Measurements from ENCODE around the gene EFNA5. TPM values are rescaled to one million over a fixed set of nuclear protein-coding genes. Genes with fewer than 3 reads are reported as not detected.

The EFNA5 gene
- total RNA-seq, 4 donors from 2014 or later = 2.4 to 9.2 (median 3.9) TPM

DNA sequence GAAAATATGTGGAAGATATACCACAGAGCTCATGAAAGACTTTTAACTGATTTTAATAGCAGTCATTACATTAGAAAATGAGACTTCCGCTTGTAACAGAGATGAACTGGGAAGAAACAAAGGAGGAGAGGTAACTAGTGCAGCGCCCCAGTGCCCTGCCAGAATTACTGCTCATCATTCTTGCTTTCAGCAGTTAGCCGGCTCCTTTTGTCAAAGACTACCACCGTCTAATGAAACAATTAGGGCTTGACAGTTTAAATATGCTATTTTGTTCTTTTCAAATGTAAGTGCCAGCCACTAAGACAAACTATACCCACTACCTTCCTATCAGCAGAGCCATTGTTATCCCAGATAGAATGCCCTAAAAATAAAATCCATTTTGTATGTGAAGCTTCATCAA, 328.4 kb downstream of the EFNA5 start:
- WGBS, 2 donors (ENCODE audit: low coverage in 1 of 2) = 76 to 93% methylated on average over 4 of the region's 4 CpGs
- Histone ChIP-seq H3K27ac (no peak overlapping the region), H3K27me3 (no peaks in the 10 kb centered on the region), H3K9me3 (peaks cover 0 to 38% (median 0%) of the 10 kb centered on the region in 3 donors), H3K36me3 (no peaks in the 10 kb centered on the region), H3K4me3 (no peak overlapping the region), H3K4me1 (no peaks in the 10 kb centered on the region)
- TF ChIP-seq POLR2AphosphoS5 (IDR thresholded peaks at IDR 0.05) = no peak
- no peak for TF ChIP-seq EP300 (IDR thresholded peaks at IDR 0.05)
- TF ChIP-seq POLR2A (IDR thresholded peaks at IDR 0.05) = no peak
- TF ChIP-seq CTCF (IDR thresholded peaks at IDR 0.05) = no peak
- ATAC-seq = no peak

DNA sequence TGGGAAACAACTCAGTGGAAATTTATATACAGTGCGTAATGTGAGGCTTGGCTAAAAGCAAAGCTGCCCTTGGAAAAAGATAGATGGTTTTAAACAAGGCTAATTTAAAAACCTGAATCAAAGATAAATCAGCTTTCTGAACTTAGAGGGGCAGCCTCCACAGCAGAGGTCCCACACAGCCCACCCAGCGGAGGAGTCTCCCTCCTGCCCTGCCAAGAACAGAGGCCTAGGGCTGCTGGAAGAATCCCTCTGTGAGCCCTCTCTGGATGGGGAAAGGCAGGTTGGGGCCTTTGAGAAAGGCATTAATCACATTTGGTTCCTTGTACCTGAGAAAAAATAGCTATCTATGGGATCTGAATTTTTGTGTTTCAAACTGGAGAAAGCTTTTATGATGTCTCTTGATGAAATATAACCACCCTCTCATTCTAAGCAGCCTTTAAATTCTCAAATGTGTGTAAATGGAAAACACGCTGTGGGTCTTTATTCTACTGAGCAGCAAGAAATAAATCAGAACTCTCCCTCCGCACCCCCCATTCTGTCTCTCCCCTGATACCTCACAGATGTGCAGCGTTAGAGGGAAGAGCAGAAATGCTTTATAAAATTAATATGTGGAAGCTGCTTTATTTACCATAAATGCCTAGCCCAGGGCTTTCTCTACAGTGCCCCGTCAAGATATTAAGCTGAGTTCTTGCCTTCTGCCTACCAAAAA, 329.2 kb downstream of the EFNA5 start:
- no peaks in the 10 kb centered on the region for H3K27me3 ChIP-seq
- WGBS, 2 donors (ENCODE audit: low coverage in 1 of 2) = 70 to 73% methylated on average over 4 to 6 of the region's 6 CpGs
- ATAC-seq = no peak
- peaks cover 0 to 29% (median 0%) of the 10 kb centered on the region in 3 donors for H3K9me3 ChIP-seq
- no peak overlapping the region for H3K4me3 ChIP-seq
- TF ChIP-seq POLR2AphosphoS5 (IDR thresholded peaks at IDR 0.05) = no peak
- TF ChIP-seq CTCF (IDR thresholded peaks at IDR 0.05) = no peak
- no peak overlapping the region for H3K27ac ChIP-seq
- H3K36me3 ChIP-seq = no peaks in the 10 kb centered on the region
- H3K4me1 ChIP-seq = no peaks in the 10 kb centered on the region

DNA sequence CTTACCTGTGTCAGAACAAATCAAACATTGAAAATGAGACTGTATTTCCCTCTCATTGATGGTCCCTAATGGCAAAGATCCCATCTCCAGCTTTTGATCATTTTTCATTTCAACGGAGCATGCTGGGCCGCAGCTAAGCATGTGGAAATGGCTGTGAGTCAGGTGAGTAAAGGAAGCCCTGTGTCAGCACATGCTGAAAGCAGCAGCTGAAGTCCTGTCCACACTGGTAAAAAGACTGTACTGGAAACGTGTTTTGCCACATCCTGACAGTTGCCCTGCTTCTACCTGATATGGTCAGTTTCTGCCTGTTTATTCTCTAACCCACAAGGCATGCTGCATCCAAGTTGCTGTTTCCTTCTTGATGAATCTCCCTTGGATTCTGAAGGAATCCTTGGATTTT, 330.1 kb downstream of the EFNA5 start:
- Histone ChIP-seq H3K27me3 (no peaks in the 10 kb centered on the region), H3K4me3 (no peak overlapping the region), H3K4me1 (no peaks in the 10 kb centered on the region), H3K36me3 (no peaks in the 10 kb centered on the region), H3K27ac (no peak overlapping the region), H3K9me3 (peaks cover 0 to 20% (median 0%) of the 10 kb centered on the region in 3 donors)
- WGBS, 2 donors (ENCODE audit: low coverage in 1 of 2) = 42 to 53% methylated on average over 3 of the region's 3 CpGs
- TF ChIP-seq POLR2A (IDR thresholded peaks at IDR 0.05) (no peak), POLR2AphosphoS5 (IDR thresholded peaks at IDR 0.05) (no peak), CTCF (IDR thresholded peaks at IDR 0.05) (no peak), EP300 (IDR thresholded peaks at IDR 0.05) (no peak)
- no peak for ATAC-seq

DNA sequence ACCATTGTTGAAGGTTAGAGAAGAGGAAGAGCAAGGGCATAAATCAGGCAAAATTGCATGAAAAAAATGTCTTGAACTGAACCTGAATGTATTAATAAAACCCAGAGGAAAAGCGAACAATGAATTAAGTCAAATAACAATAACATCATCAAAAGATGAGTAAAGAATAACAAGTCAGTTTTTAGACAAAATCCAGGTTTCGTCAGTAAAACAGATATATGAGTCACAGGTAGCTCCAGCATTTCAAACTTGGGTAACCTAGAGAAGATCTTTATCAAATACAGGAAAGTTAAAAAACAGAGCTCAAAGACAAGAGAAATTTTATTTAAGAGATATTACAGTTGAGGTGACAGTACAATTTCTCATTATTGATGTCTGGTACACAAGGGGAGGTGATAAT, 332.4 kb downstream of the EFNA5 start:
- Histone ChIP-seq H3K4me3 (no peak overlapping the region), H3K9me3 (no peaks in the 10 kb centered on the region), H3K36me3 (no peaks in the 10 kb centered on the region), H3K4me1 (no peaks in the 10 kb centered on the region), H3K27me3 (no peaks in the 10 kb centered on the region), H3K27ac (no peak overlapping the region)
- 90 to 93% methylated on average over 2 of the region's 2 CpGs for WGBS, 2 donors (ENCODE audit: low coverage in 1 of 2)
- ATAC-seq = no peak
- TF ChIP-seq POLR2A (IDR thresholded peaks at IDR 0.05) = no peak

DNA sequence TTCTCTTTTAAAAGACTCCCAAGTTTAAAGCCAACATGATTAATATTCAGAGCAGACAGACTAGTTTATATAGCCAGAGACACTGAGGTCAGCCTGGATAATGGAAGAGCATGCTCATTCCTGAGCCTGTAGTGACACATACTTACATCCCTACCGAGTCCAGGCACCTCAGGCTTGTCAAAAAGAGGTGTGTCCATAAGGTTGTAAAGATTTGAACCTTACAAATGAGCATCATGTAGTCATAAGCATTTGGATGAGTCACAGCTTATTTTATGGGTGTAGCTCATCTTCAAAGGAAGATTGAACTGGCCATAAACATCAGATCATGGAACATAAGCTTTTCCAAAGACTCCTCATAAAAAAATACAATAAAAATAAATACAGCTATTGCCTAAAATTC, 333.5 kb downstream of the EFNA5 start:
- Histone ChIP-seq H3K27ac (no peak overlapping the region), H3K9me3 (no peaks in the 10 kb centered on the region), H3K36me3 (no peaks in the 10 kb centered on the region), H3K4me1 (no peaks in the 10 kb centered on the region), H3K4me3 (no peak overlapping the region), H3K27me3 (no peaks in the 10 kb centered on the region)
- TF ChIP-seq CTCF (IDR thresholded peaks at IDR 0.05) = no peak
- TF ChIP-seq POLR2A (IDR thresholded peaks at IDR 0.05) = no peak
- no peak for TF ChIP-seq POLR2AphosphoS5 (IDR thresholded peaks at IDR 0.05)
- no peak for TF ChIP-seq EP300 (IDR thresholded peaks at IDR 0.05)
- WGBS, 2 donors (ENCODE audit: low coverage in 1 of 2) = 17% methylated on average over 1 of the region's 1 CpG; no CpG with 5 or more reads in 1 of the 2 donors
- no peak for ATAC-seq

Measured in gastroesophageal sphincter (tissue), 4 donors.